Neuronal stem cell (in vitro differentiated cells): ENCODE measurements around the gene PPM1M.

Experiments used
- DNase-seq: peaks from one replicate; pipeline ENCODE4 v3.0.0-alpha.2; 2013; ENCODE audit warnings: low spot score
- H2AFZ ChIP-seq: one replicate; pipeline ENCODE4 v1.6.1; 2013; ENCODE audit warnings: mild to moderate bottlenecking, low read length, inconsistent platforms
- H2AK5ac ChIP-seq: 2 replicates; pipeline ENCODE4 v1.6.1; 2013; ENCODE audit warnings: low read depth, mild to moderate bottlenecking, inconsistent platforms, low read length, moderate library complexity, mixed read lengths
- H2BK120ac ChIP-seq: 2 replicates; pipeline ENCODE4 v1.6.1; 2013; ENCODE audit warnings: low read depth, mild to moderate bottlenecking, inconsistent platforms, low read length, moderate library complexity, mixed read lengths
- H2BK12ac ChIP-seq: one replicate; pipeline ENCODE4 v1.6.1; 2013; ENCODE audit warnings: low read length, inconsistent platforms
- H2BK15ac ChIP-seq: 2 replicates; pipeline ENCODE4 v1.6.1; 2013; ENCODE audit warnings: mild to moderate bottlenecking, low read length, inconsistent platforms, mixed read lengths
- H2BK5ac ChIP-seq: one replicate; pipeline ENCODE4 v1.6.1; 2013; ENCODE audit warnings: inconsistent platforms, mild to moderate bottlenecking, low read length, moderate library complexity
- H3K14ac ChIP-seq: one replicate; pipeline ENCODE4 v1.6.1; 2013; ENCODE audit warnings: low read length, inconsistent platforms
- H3K18ac ChIP-seq: 2 replicates; pipeline ENCODE4 v1.6.1; 2013; ENCODE audit warnings: low read length, inconsistent platforms
- H3K23ac ChIP-seq: 2 replicates; pipeline ENCODE4 v1.6.1; 2013; ENCODE audit warnings: low read depth, mild to moderate bottlenecking, mixed read lengths, low read length, inconsistent platforms; ENCODE audit not compliant: poor library complexity
- H3K27ac ChIP-seq: replicated peaks from 3 replicates; pipeline ENCODE4 v1.5.1; 2013; ENCODE audit warnings: low read length, inconsistent platforms
- H3K27me3 ChIP-seq, 3 experiments: 2 replicates each; pipeline ENCODE4 v1.6.1; 2013; ENCODE audit warnings: low read length in 3 of 3, mild to moderate bottlenecking in 2 of 3, inconsistent platforms in 1 of 3, low read depth in 1 of 3, mixed read lengths in 1 of 3, moderate library complexity in 1 of 3; ENCODE audit not compliant: control insufficient read depth in 3 of 3, insufficient read depth in 3 of 3
- H3K36me3 ChIP-seq, 2 donors: replicated peaks in 1 of 2; 2 replicates each; pipeline ENCODE4 v1.6.1; 2013; ENCODE audit warnings: low read length in 2 of 2; ENCODE audit not compliant: control insufficient read depth in 2 of 2, insufficient read depth in 2 of 2
- H3K4ac ChIP-seq: 2 replicates; pipeline ENCODE4 v1.6.1; 2013; ENCODE audit warnings: inconsistent platforms, mild to moderate bottlenecking, low read length, moderate library complexity
- H3K4me1 ChIP-seq, 2 donors: 1 replicate in 1 of 2; 2 replicates in 1 of 2; pipeline ENCODE4 v1.6.1; 2013; ENCODE audit warnings: low read length in 2 of 2, low read depth in 1 of 2; ENCODE audit not compliant: control insufficient read depth in 2 of 2, insufficient read depth in 1 of 2
- H3K4me2 ChIP-seq: one replicate; pipeline ENCODE4 v1.6.1; 2013; ENCODE audit warnings: mild to moderate bottlenecking, low read length, inconsistent platforms; ENCODE audit not compliant: insufficient read depth, poor library complexity, severe bottlenecking
- H3K4me3 ChIP-seq, 2 donors: 2 replicates each; pipeline ENCODE4 v1.5.1; 2013; ENCODE audit warnings: low read length in 2 of 2, mild to moderate bottlenecking in 2 of 2, inconsistent platforms in 1 of 2, moderate library complexity in 1 of 2
- H3K79me1 ChIP-seq: one replicate; pipeline ENCODE4 v1.6.1; 2013; ENCODE audit warnings: low read depth, mild to moderate bottlenecking, inconsistent platforms, low read length, moderate library complexity
- H3K9ac ChIP-seq: one replicate; pipeline ENCODE4 v1.6.1; 2013; ENCODE audit warnings: mild to moderate bottlenecking, low read depth, low read length, inconsistent platforms; ENCODE audit not compliant: poor library complexity
- H3K9me3 ChIP-seq, 2 donors: replicated peaks in 1 of 2; 2 replicates each; pipeline versions ENCODE3 to v1.6.1; 2013; ENCODE audit warnings: low read length in 2 of 2, mild to moderate bottlenecking in 2 of 2, inconsistent platforms in 1 of 2, low read depth in 1 of 2, mixed read lengths in 1 of 2, moderate library complexity in 1 of 2; ENCODE audit not compliant: control insufficient read depth in 2 of 2, insufficient read depth in 1 of 2
- H4K8ac ChIP-seq: one replicate; pipeline ENCODE4 v1.6.1; 2013; ENCODE audit warnings: low read depth, mild to moderate bottlenecking, inconsistent platforms, low read length, moderate library complexity
- H4K91ac ChIP-seq: one replicate; pipeline ENCODE4 v1.6.1; 2013; ENCODE audit warnings: low read length, low read depth, mild to moderate bottlenecking, inconsistent platforms; ENCODE audit not compliant: poor library complexity
- WGBS, 2 donors: extraction: QIAGEN DNeasy Blood & Tissue Kit; methylation state at CpG; one replicate each; pipeline ENCODE4 v1.1.7; 2013; ENCODE audit warnings: missing lambda C conversion rate in 2 of 2, mixed read lengths in 1 of 2; ENCODE audit not compliant: insufficient read length in 2 of 2, insufficient replicate concordance in 1 of 2; ENCODE audit errors: extremely low coverage in 2 of 2; 5-methylcytosine and 5-hydroxymethylcytosine counted together

Gene PPM1M

GRCh38 chr3:52202384-52203077 lies 43.0 kb upstream of the PPM1M start:
- peaks cover 41 to 84% of the 10 kb centered on the region in 2 donors for H3K36me3 ChIP-seq

DNA sequence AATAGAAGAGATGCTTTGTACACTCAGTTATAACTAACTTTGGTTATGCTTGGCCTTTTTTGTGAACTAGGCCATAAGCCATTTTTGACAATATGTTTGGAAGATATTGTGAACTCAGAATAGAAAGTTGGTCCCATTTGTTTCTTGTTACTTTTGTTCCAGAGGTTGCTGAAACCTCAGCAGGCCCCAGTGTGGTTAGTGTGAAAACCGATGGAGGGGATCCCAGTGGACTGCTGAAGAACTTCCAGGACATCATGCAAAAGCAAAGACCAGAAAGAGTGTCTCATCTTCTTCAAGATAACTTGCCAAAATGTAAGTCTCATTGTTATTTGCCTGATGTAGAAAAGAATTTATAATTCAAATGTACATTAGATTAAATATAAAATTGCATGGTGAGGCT lies 41.9 kb upstream of the PPM1M start:
- H3K23ac ChIP-seq, result no peak overlapping the region
- H3K9ac ChIP-seq, result no peak overlapping the region
- H3K4ac ChIP-seq, result no peak overlapping the region
- no peak overlapping the region for H4K91ac ChIP-seq
- H2AK5ac ChIP-seq, result no peak overlapping the region
- no peak overlapping the region for H2AFZ ChIP-seq
- H3K4me3 ChIP-seq, result no peak overlapping the region
- no peak overlapping the region for H3K14ac ChIP-seq
- no peak overlapping the region for H2BK120ac ChIP-seq
- no peak overlapping the region for H2BK12ac ChIP-seq
- no peak overlapping the region for H3K18ac ChIP-seq
- peaks cover 4% of the 10 kb centered on the region for H3K79me1 ChIP-seq
- WGBS, 2 donors, result no CpG with 5 or more reads among the region's 1 CpG
- H2BK15ac ChIP-seq, result no peak overlapping the region
- H3K9me3 ChIP-seq, result no peaks in the 10 kb centered on the region
- peaks cover 2 to 4% of the 10 kb centered on the region in 2 donors for H3K4me1 ChIP-seq
- no peak overlapping the region for H3K4me2 ChIP-seq
- no peak overlapping the region for H3K27ac ChIP-seq
- no peak overlapping the region for H4K8ac ChIP-seq
- H2BK5ac ChIP-seq, result no peak overlapping the region
- DNase-seq, result no peak
- H3K27me3 ChIP-seq, result no peaks in the 10 kb centered on the region
- H3K36me3 ChIP-seq, result peaks cover 51 to 96% of the 10 kb centered on the region in 2 donors

More at GRCh38 chr3:52202384-52203077, 43.0 kb upstream of the PPM1M start:
- H2BK120ac ChIP-seq, result no peak overlapping the region
- H3K4me3 ChIP-seq, result no peak overlapping the region
- no CpG with 5 or more reads among the region's 4 CpGs for WGBS, 2 donors
- no peak for DNase-seq
- H2BK15ac ChIP-seq, result no peak overlapping the region
- H3K4ac ChIP-seq, result no peak overlapping the region
- no peak overlapping the region for H3K23ac ChIP-seq
- no peak overlapping the region for H2AFZ ChIP-seq
- H4K91ac ChIP-seq, result no peak overlapping the region
- H3K79me1 ChIP-seq, result peaks cover 8% of the 10 kb centered on the region
- no peak overlapping the region for H3K14ac ChIP-seq
- no peak overlapping the region for H2BK12ac ChIP-seq
- peak overlapping the region; percentile 73 for H3K9ac ChIP-seq
- H3K27ac ChIP-seq, result no peak overlapping the region
- peaks cover 4 to 6% of the 10 kb centered on the region in 2 donors for H3K4me1 ChIP-seq
- no peak overlapping the region for H2AK5ac ChIP-seq
- no peak overlapping the region for H2BK5ac ChIP-seq
- no peak overlapping the region for H3K4me2 ChIP-seq
- no peaks in the 10 kb centered on the region for H3K27me3 ChIP-seq
- H4K8ac ChIP-seq, result no peak overlapping the region
- H3K18ac ChIP-seq, result no peak overlapping the region
- no peaks in the 10 kb centered on the region for H3K9me3 ChIP-seq

- Histone ChIP-seq H2BK15ac (no peak overlapping the region), H2BK120ac (no peak overlapping the region), H4K8ac (no peak overlapping the region), H3K4me2 (no peak overlapping the region), H3K9ac (no peak overlapping the region), H2BK5ac (no peak overlapping the region), H3K79me1 (peaks cover 2% of the 10 kb centered on the region), H3K4me3 (no peak overlapping the region), H3K4ac (no peak overlapping the region), H2AK5ac (no peak overlapping the region), H2BK12ac (no peak overlapping the region), H2AFZ (no peak overlapping the region), H3K36me3 (peaks cover 52 to 97% of the 10 kb centered on the region in 2 donors), H3K23ac (no peak overlapping the region), H3K4me1 (no peaks in the 10 kb centered on the region), H3K14ac (no peak overlapping the region), H3K9me3 (no peaks in the 10 kb centered on the region), H3K27ac (no peak overlapping the region), H3K27me3 (no peaks in the 10 kb centered on the region), H3K18ac (no peak overlapping the region), H4K91ac (no peak overlapping the region)
- DNase-seq, result no peak
- no CpG with 5 or more reads among the region's 10 CpGs for WGBS, 2 donors
These were observed 41.1 kb upstream of the PPM1M start for GRCh38 chr3:52204337-52205073.

GRCh38 chr3:52205727-52206372 lies 39.7 kb upstream of the PPM1M start:
- H3K4me1 ChIP-seq, result no peaks in the 10 kb centered on the region
- no CpG with 5 or more reads among the region's 6 CpGs for WGBS, 2 donors
- H3K36me3 ChIP-seq, result peaks cover 60 to 97% of the 10 kb centered on the region in 2 donors
- no peak overlapping the region for H2AFZ ChIP-seq
- H3K9ac ChIP-seq, result no peak overlapping the region
- no peak overlapping the region for H3K4me3 ChIP-seq
- H2BK12ac ChIP-seq, result no peak overlapping the region
- no peak overlapping the region for H3K4ac ChIP-seq
- no peak overlapping the region for H2BK15ac ChIP-seq
- H3K27ac ChIP-seq, result no peak overlapping the region
- no peak overlapping the region for H2AK5ac ChIP-seq
- peaks cover 0 to 2% of the 10 kb centered on the region in 2 donors for H3K9me3 ChIP-seq
- no peak overlapping the region for H4K91ac ChIP-seq
- H2BK5ac ChIP-seq, result no peak overlapping the region
- no peak overlapping the region for H3K4me2 ChIP-seq
- no peak overlapping the region for H3K14ac ChIP-seq
- no peak overlapping the region for H4K8ac ChIP-seq
- peaks cover 2% of the 10 kb centered on the region for H3K79me1 ChIP-seq
- DNase-seq, result no peak
- no peak overlapping the region for H2BK120ac ChIP-seq
- no peaks in the 10 kb centered on the region for H3K27me3 ChIP-seq
- no peak overlapping the region for H3K18ac ChIP-seq
- H3K23ac ChIP-seq, result no peak overlapping the region
